ENCODE data around the gene CAMK4. TPM values are rescaled to one million over a fixed set of nuclear protein-coding genes. Genes with fewer than 3 reads are reported as not detected.
A peak's percentile ranks its signal among the peaks of the same experiment; 100 is the strongest.
"Not testable (repeated sequence)": the region's sequence is repeated elsewhere in the genome, so short reads cannot be mapped to it uniquely, and the experiment has no call there.

CAMK4 gene
- total RNA-seq, 1 experiment from 2014 or later, result 20.7 TPM

- peak; percentile 78 for DNase-seq (ENCODE audit: low read depth, low spot score)
Measured at GRCh38 chr5:111337688-111338087, 113.5 kb downstream of the CAMK4 start.

GRCh38 chr5:111345731-111346130, 121.5 kb downstream of the CAMK4 start:
- in situ Hi-C loops (cut with HindIII; ENCODE audit: low pct_unique_long_range_greater_than_20kb, low sequenced_read_pairs), result no loop called here
- peak; percentile 100 for DNase-seq (ENCODE audit: low read depth, low spot score)

More at GRCh38 chr5:111337688-111338087, 113.5 kb downstream of the CAMK4 start:
- in situ Hi-C loops (cut with HindIII; ENCODE audit: low pct_unique_long_range_greater_than_20kb, low sequenced_read_pairs), result no loop called here

DNA sequence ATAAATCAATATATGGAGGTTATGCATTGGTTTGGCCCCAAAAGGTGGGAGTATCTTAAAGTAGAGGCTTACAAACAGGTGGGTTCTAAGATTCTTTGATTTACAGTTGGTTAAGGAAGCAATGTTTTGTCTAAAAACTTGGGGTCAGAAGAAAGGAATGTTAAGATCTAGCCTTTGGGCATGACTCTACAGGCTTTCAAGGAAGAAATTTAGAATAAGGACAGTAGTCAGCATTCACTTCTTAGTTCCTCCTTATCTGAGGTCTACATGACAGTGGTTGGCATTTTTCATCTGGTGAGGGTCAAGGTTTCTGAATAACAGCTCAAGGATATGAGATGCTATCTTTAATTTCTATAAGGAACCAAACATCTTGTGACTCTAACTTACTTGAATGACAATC, 122.8 kb downstream of the CAMK4 start:
- peak; percentile 60 for DNase-seq (ENCODE audit: low read depth, low spot score)
- in situ Hi-C loops (cut with HindIII; ENCODE audit: low pct_unique_long_range_greater_than_20kb, low sequenced_read_pairs), result no loop called here

- in situ Hi-C loops (cut with HindIII; ENCODE audit: low pct_unique_long_range_greater_than_20kb, low sequenced_read_pairs), result no loop called here
- no peak for DNase-seq (ENCODE audit: low read depth, low spot score)
Measured at GRCh38 chr5:111348661-111349329, 124.6 kb downstream of the CAMK4 start.

- in situ Hi-C loops (cut with HindIII; ENCODE audit: low pct_unique_long_range_greater_than_20kb, low sequenced_read_pairs), result no loop called here
- no peak for DNase-seq (ENCODE audit: low read depth, low spot score)
Measured at GRCh38 chr5:111349429-111349828, 125.2 kb downstream of the CAMK4 start.

DNA sequence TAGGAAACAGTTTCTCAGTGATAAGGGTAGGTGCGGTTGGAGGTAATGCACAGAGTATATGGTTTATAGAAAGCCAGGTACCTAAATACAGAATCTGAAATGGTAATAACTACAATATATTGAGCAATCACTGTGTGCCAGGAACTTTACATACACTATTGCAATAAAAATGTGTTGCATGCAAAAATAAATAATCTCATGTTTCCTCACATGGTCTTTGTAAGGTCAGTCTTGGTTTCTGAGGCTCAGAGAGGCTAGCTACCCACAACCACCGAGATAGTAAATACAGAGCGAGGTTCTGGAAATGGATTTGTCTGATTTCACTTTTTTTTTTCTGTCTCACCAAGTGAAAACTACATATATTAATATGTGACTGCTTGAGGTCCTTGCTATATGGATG, 128.9 kb downstream of the CAMK4 start:
- in situ Hi-C loops (cut with HindIII; ENCODE audit: low pct_unique_long_range_greater_than_20kb, low sequenced_read_pairs), result no loop called here
- no peak for DNase-seq (ENCODE audit: low read depth, low spot score)

DNA sequence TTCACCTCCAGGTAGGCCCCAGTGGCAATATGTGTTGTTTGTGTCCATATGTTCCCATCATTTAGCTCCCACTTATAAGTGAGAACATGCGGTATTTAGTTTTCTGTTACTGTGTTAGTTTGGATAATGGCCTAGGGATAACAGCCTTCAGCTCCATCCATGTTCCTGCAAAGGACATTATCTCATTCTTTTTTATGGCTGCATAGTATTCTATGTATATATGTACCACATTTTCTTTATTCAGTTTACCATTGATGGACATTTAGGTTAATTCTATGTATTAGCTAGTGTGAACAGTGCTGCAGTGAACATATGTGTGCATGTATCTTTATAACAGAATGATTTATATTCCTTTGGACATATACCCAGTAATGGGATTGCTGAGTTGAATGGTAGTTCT, 134.5 kb downstream of the CAMK4 start:
- DNase-seq (ENCODE audit: low read depth, low spot score); in situ Hi-C loops (cut with HindIII; ENCODE audit: low pct_unique_long_range_greater_than_20kb, low sequenced_read_pairs): not testable (repeated sequence)

GRCh38 chr5:111360173-111360572, 136.0 kb downstream of the CAMK4 start:
- in situ Hi-C loops (cut with HindIII; ENCODE audit: low pct_unique_long_range_greater_than_20kb, low sequenced_read_pairs), result no loop called here
- no peak for DNase-seq (ENCODE audit: low read depth, low spot score)

DNA sequence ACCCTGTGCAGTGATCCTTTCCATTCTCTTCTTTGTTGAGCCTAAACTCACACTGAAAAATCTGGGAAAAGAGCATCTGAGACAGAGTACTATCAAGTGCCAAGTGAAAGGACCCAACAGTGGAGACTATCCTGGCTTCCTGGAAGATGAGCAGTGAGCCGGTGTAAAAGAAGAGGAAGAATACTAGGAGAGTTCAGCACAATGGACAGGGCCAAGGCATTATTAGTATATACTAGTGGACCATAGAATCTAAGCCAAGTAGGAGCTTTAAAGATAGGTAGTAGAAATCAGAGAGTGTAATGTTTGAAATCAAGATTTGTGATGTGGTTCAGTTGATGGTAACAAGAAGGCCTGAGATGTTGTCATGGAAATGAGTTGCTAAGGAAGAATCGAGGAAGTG, 140.8 kb downstream of the CAMK4 start:
- DNase-seq (ENCODE audit: low read depth, low spot score), result no peak
- in situ Hi-C loops (cut with HindIII; ENCODE audit: low pct_unique_long_range_greater_than_20kb, low sequenced_read_pairs), result no loop called here

DNA sequence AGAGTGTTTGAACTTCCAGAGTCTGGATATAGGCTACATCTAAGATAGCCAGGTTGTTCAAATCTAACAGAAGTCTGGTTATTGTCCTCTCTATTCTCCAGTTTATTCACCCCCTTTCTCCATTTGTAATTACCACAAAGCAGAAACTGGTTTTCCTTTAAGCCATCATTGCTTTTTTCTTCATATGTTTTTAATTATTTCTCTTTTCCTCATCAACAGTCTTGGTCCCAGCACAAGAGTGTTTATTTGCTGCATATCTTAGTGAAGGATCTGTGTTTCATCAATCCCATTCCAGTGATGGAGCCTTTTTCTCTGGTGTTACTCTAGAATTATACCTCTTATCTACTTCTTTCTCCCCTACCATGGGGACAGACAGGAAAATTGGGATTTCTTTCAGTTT, 142.2 kb downstream of the CAMK4 start:
- in situ Hi-C loops (cut with HindIII; ENCODE audit: low pct_unique_long_range_greater_than_20kb, low sequenced_read_pairs), result no loop called here
- no peak for DNase-seq (ENCODE audit: low read depth, low spot score)

DNA sequence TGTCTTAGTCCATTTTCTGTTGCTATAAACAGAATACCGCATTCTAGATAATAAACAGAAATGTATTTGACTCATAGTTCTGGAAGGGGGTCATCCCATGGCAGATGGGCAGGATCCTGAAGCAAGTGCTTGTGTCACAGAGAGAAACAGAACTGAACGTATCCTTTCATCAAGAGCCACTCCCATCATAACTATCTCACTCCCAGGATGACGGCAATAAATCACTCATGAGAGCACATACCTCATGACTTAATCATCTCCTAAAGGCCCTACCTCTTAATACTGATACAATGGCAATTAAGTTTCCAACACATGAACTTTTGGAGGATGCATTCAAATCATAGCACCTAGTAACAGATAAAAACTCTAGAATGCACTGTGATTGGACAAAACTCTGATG, 142.9 kb downstream of the CAMK4 start:
- no peak for DNase-seq (ENCODE audit: low read depth, low spot score)
- in situ Hi-C loops (cut with HindIII; ENCODE audit: low pct_unique_long_range_greater_than_20kb, low sequenced_read_pairs), result no loop called here

DNA sequence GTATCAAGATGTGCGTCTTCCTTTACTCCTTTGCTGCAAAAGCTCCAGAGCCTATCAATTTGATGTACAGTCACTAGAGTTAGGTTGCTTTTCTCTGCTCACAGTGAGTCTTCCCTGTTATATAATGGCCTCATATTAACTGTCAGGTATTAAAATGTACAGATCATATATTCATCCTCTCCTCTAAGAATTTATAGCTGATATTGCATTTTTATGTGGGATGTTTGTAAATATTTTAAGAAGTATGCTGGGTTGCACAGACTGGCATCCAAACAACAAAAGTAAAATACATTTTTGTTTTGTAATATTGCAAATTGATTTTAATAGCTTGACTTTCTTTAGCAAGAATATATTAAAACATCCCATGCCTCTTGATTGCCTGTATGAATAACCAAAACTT, 148.6 kb downstream of the CAMK4 start:
- DNase-seq (ENCODE audit: low read depth, low spot score), result no peak
- in situ Hi-C loops (cut with HindIII; ENCODE audit: low pct_unique_long_range_greater_than_20kb, low sequenced_read_pairs), result no loop called here

- DNase-seq (ENCODE audit: low read depth, low spot score), result no peak
- in situ Hi-C loops (cut with HindIII; ENCODE audit: low pct_unique_long_range_greater_than_20kb, low sequenced_read_pairs), result no loop called here
Measured at GRCh38 chr5:111374380-111374779, 150.2 kb downstream of the CAMK4 start.

DNA sequence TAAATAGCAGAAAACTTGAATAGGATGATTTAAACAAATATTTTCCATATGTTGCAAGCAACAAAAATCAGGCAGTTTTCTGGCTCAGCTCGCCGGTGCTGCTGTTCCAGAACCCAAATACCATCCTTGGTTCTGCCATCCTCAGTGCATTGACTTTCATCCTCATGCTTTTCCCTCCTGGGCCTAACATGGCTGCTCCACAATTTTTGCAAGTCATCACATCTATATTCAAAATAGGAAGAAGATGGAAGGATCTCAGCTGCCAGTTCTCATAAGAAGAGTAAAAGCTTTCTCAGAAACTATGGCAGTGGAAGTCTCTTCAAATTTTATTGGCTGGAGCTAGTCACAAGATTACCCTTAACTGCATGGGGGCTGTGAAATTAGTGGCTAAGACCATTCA, 151.5 kb downstream of the CAMK4 start:
- no peak for DNase-seq (ENCODE audit: low read depth, low spot score)
- in situ Hi-C loops (cut with HindIII; ENCODE audit: low pct_unique_long_range_greater_than_20kb, low sequenced_read_pairs), result no loop called here

- in situ Hi-C loops (cut with HindIII; ENCODE audit: low pct_unique_long_range_greater_than_20kb, low sequenced_read_pairs), result no loop called here
Measured at GRCh38 chr5:111377306-111377705, 153.1 kb downstream of the CAMK4 start.

GRCh38 chr5:111379391-111379816, 155.2 kb downstream of the CAMK4 start:
- DNase-seq (ENCODE audit: low read depth, low spot score), result no peak
- in situ Hi-C loops (cut with HindIII; ENCODE audit: low pct_unique_long_range_greater_than_20kb, low sequenced_read_pairs), result no loop called here

More at GRCh38 chr5:111377306-111377705, 153.1 kb downstream of the CAMK4 start:
- DNase-seq (ENCODE audit: low read depth, low spot score), result no peak

DNA sequence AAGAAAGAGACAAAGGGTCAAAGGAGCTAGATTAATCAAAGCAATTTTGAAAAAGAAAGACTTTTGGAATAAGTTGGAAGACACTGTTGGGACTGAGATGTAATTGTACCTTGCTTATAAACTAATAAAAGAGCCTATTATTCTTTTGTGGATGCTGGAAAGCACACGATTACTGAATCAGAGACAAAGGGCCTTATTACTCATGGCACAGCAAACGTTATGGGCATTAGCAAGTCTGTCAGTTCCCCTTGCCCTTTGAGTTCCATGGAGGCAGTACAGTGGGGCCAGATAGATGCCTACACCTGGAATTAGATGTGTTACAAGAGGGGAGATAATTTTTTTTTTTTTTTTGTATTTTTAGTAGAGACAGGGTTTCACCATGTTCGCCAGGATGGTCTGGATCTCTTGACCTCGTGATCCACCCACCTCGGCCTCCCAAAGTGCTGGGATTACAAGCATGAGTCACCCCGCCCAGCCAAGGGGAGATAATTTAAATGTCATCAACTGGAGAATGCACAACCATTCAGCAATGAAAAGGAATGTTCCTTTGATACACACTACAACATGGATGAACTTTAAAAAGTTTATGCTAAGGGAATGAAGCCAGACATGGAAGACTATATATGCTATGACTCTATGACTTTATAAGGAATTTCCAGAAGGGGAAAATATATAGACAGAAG, 159.2 kb downstream of the CAMK4 start:
- peak; percentile 86 for DNase-seq (ENCODE audit: low read depth, low spot score)
- in situ Hi-C loops (cut with HindIII; ENCODE audit: low pct_unique_long_range_greater_than_20kb, low sequenced_read_pairs), result no loop called here

DNA sequence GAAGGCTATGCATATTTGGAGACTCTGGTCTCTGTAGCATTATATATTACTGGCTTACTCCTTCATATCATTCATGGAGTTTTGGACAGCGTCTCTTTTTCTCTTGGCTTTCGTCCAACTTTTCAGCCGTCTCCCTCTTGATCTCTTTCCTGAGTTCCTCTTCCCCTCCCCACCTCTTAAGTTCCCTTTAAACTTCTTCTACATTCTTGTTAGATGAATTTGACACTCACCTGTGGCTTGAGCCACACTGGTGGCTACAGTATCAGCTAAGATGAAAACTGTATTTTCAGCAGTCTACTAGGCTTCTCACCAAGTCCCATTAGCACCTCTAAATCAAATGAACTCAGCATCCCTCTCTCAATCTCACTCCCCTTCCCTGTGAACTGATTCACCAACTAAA, 160.0 kb downstream of the CAMK4 start:
- peak; percentile 31 for DNase-seq (ENCODE audit: low read depth, low spot score)
- in situ Hi-C loops (cut with HindIII; ENCODE audit: low pct_unique_long_range_greater_than_20kb, low sequenced_read_pairs), result no loop called here

DNA sequence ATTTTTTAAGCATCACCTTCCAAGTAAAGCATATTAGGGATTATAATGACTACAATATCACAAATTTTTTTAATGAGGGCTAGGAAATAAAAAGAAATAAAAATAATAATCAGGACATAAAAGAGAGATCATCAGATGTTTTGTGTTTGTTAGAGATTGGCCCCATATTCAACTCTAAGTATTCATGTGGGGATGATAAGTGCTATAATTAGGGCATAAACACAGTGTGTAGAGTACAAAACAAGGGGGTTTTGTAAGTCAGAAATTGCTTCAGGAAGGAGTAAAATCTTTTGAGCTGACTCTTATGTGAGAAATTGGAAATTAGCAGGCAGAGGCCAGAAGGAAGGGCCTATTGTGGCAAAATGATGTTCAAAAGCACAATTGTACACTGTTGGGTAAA, 160.9 kb downstream of the CAMK4 start:
- DNase-seq (ENCODE audit: low read depth, low spot score), result no peak
- in situ Hi-C loops (cut with HindIII; ENCODE audit: low pct_unique_long_range_greater_than_20kb, low sequenced_read_pairs), result no loop called here
